HG03457 (cell line): ENCODE measurements around the gene TRHDE.
"Not testable (repeated sequence)": the region's sequence is repeated elsewhere in the genome, so short reads cannot be mapped to it uniquely, and the experiment has no call there.

Experiments
- ATAC-seq: cut with Tn5 transposase; IDR thresholded peaks from one replicate; pipeline ENCODE4 v1.9.1; 2021; ENCODE audit warnings: moderate number of reproducible peaks; ENCODE audit not compliant: unreplicated experiment

The TRHDE gene

GRCh38 chr12:72712025-72712424 lies 439.9 kb downstream of the TRHDE start:
- ATAC-seq, result not testable (repeated sequence)

DNA sequence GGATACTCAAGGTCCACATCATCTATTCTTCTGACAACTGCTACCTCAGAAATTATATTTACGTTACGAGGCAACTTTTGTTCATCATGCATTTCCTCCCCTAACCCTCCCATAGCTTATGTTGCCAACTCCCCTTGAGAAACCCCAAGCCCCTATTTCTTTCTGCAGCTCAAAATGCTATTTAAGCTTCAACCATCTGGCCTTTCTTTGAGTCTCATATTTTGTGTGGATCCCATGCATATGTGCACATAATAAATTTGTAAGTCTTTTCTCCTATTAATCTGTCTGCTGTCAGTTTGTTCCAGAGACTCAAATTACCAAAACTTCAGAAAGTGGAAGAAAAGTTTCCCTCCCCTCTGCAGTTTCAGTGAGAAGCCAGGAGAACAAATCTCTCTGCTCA lies 444.1 kb downstream of the TRHDE start:
- ATAC-seq, result no peak

DNA sequence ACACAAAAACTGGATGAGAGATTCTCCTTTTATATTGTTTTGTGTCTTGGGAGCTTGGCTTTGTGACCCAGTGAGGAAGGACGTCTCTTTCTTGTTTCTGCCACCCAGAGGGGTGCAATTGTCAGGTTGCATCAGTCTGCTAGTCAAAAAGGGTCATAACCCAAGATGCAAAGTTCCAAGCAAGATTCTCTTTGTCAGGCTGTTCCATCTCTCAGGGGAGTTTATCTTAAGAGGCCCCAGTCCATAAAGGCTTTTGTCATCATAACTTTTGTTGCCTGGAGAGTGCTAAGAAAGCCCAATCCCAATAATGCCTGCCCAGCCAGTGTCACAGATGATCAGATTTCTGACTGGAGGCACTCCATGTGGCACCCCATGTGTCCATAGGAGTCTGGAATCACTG lies 444.9 kb downstream of the TRHDE start:
- no peak for ATAC-seq
